DMS153 treated with DMSO at 0.1 percent for 48 hours (cell line): ENCODE measurements around the gene RWDD4.

Experiments
- DNase-seq: peaks from one replicate; lab custom pipeline; 2025; ENCODE audit not compliant: unreplicated experiment; lab: John Stamatoyannopoulos, UW

RWDD4 gene

GRCh38 chr4:183659029-183659871 is at the start of gene RWDD4, which contains the start of gene TRAPPC11:
RWDD4 (minus strand) TSS chr4:183659185; CDS start chr4:183658952, 233 bp downstream.
TRAPPC11 (plus strand) TSS chr4:183659293; CDS start chr4:183663868, 4,575 bp downstream.
- DNase-seq = peak; percentile 92

GRCh38 chr4:183702492-183702891 is 43.5 kb upstream of the RWDD4 start:
- DNase-seq = no peak

- no peak for DNase-seq
Observed at GRCh38 chr4:183700407-183700806, 41.4 kb upstream of the RWDD4 start.

GRCh38 chr4:183698909-183699308 is 39.9 kb upstream of the RWDD4 start:
- DNase-seq = no peak

- DNase-seq = no peak
Observed at GRCh38 chr4:183691897-183692296, 32.9 kb upstream of the RWDD4 start.

- no peak for DNase-seq
Observed at GRCh38 chr4:183691006-183691405, 32.0 kb upstream of the RWDD4 start.

GRCh38 chr4:183688216-183688615 is 29.2 kb upstream of the RWDD4 start:
- no peak for DNase-seq

- no peak for DNase-seq
Observed at GRCh38 chr4:183686461-183686860, 27.5 kb upstream of the RWDD4 start.

- no peak for DNase-seq
Observed at GRCh38 chr4:183681119-183681518, 22.1 kb upstream of the RWDD4 start.

- no peak for DNase-seq
Observed at GRCh38 chr4:183675625-183676024, 16.6 kb upstream of the RWDD4 start.

GRCh38 chr4:183674153-183674552 is 15.2 kb upstream of the RWDD4 start:
- no peak for DNase-seq

GRCh38 chr4:183670960-183671555 is 12.1 kb upstream of the RWDD4 start:
- DNase-seq = no peak

GRCh38 chr4:183670251-183670650 is 11.3 kb upstream of the RWDD4 start:
- DNase-seq = no peak

GRCh38 chr4:183666088-183666487 is 7.1 kb upstream of the RWDD4 start:
- no peak for DNase-seq

- DNase-seq = no peak
Observed at GRCh38 chr4:183659872-183660242, 872 bp upstream of the RWDD4 start.

- DNase-seq = no peak
Observed at GRCh38 chr4:183658362-183659028, 490 bp downstream of the RWDD4 start.

- DNase-seq = no peak
Observed at GRCh38 chr4:183657564-183657963, 1.4 kb downstream of the RWDD4 start.

GRCh38 chr4:183645326-183645725 is 13.7 kb downstream of the RWDD4 start:
- DNase-seq = no peak

- no peak for DNase-seq
Observed at GRCh38 chr4:183639291-183639690, 19.7 kb downstream of the RWDD4 start.

- DNase-seq = no peak
Observed at GRCh38 chr4:183638436-183638835, 20.5 kb downstream of the RWDD4 start.

GRCh38 chr4:183637461-183637860 is 21.5 kb downstream of the RWDD4 start:
- DNase-seq = no peak

- DNase-seq = no peak
Observed at GRCh38 chr4:183636923-183637322, 22.1 kb downstream of the RWDD4 start.
